Measurements from ENCODE around the gene HNRNPK. TPM values are rescaled to one million over a fixed set of nuclear protein-coding genes. Genes with fewer than 3 reads are reported as not detected.
A peak's percentile ranks its signal among the peaks of the same experiment; 100 is the strongest.

HNRNPK gene
- total RNA-seq, 1 experiment from 2014 or later, result 485 TPM

GRCh38 chr9:83927591-83927990 lies 52.4 kb downstream of the HNRNPK start:
- no peaks in the 10 kb centered on the region for H3K36me3 Mint-ChIP-seq (ENCODE audit: insufficient read depth, unreplicated experiment)
- ChIA-PET CTCF (no interaction called here), POLR2A (no interaction called here)
- TF ChIP-seq CTCF (IDR thresholded peaks at IDR 0.05; ENCODE audit: insufficient read depth in 1 of 2, low read depth in 1 of 2, low read length in 1 of 2, severe bottlenecking in 1 of 2, unreplicated experiment in 1 of 2), result no peak
- intact Hi-C loops (cut with micrococcal nuclease; ENCODE audit: unreplicated experiment), result loop anchor here (10.0 kb wide), 1 partner anchor 303 kb away; the partner anchor contains the start of gene IDNK
- no TSS peak for BruUV-seq (replicated peaks)
- H3K36me3 ChIP-seq (ENCODE audit: control insufficient read depth, insufficient read depth, low read length), result no peaks in the 10 kb centered on the region
- H3K4me3 Mint-ChIP-seq (ENCODE audit: unreplicated experiment), result no peak overlapping the region
- H3K4me1 Mint-ChIP-seq (ENCODE audit: low read depth, unreplicated experiment), result no peaks in the 10 kb centered on the region
- no peaks in the 10 kb centered on the region for H3K9me3 ChIP-seq
- no peaks in the 10 kb centered on the region for H3K4me1 ChIP-seq
- H3K9me3 Mint-ChIP-seq (ENCODE audit: unreplicated experiment), result no peaks in the 10 kb centered on the region
- H3K27ac Mint-ChIP-seq (ENCODE audit: unreplicated experiment), result no peak overlapping the region
- H3K27me3 Mint-ChIP-seq (ENCODE audit: insufficient read depth, unreplicated experiment), result no peaks in the 10 kb centered on the region
- no peak for DNase-seq
- no peak overlapping the region for H3K4me3 ChIP-seq (ENCODE audit: low read depth, low read length)
- no peaks in the 10 kb centered on the region for H3K27me3 ChIP-seq (replicated peaks; ENCODE audit: control insufficient read depth, insufficient read depth, low read length)

GRCh38 chr9:83920927-83921707 lies 58.9 kb downstream of the HNRNPK start, which contains the start of gene KIF27:
KIF27 (minus strand) TSS chr9:83921432; CDS start chr9:83915591, 5,841 bp downstream.
- Mint-ChIP-seq H3K9me3 (ENCODE audit: unreplicated experiment) (no peaks in the 10 kb centered on the region), H3K4me1 (ENCODE audit: low read depth, unreplicated experiment) (no peaks in the 10 kb centered on the region), H3K27ac (ENCODE audit: unreplicated experiment) (peak within 1 kb of the TSS; percentile 82), H3K36me3 (ENCODE audit: insufficient read depth, unreplicated experiment) (no peaks in the 10 kb centered on the region), H3K27me3 (ENCODE audit: insufficient read depth, unreplicated experiment) (no peaks in the 10 kb centered on the region), H3K4me3 (ENCODE audit: unreplicated experiment) (peak within 1 kb of the TSS; percentile 71)
- TF ChIP-seq CTCF (IDR thresholded peaks at IDR 0.05; ENCODE audit: insufficient read depth in 1 of 2, low read depth in 1 of 2, low read length in 1 of 2, severe bottlenecking in 1 of 2, unreplicated experiment in 1 of 2), result peak; percentile 29 to 42
- no peaks in the 10 kb centered on the region for H3K27me3 ChIP-seq (replicated peaks; ENCODE audit: control insufficient read depth, insufficient read depth, low read length)
- POLR2A ChIA-PET, result no interaction called here
- H3K36me3 ChIP-seq (ENCODE audit: control insufficient read depth, insufficient read depth, low read length), result no peaks in the 10 kb centered on the region
- CTCF ChIA-PET, result interaction anchor here (0.6 kb wide), 1 partner anchor 1023 kb away, joined by 4 read pairs; no protein-coding TSS in a partner anchor
- H3K9me3 ChIP-seq, result no peaks in the 10 kb centered on the region
- intact Hi-C loops (cut with micrococcal nuclease; ENCODE audit: unreplicated experiment), result loop anchor here (1.0 to 10.0 kb wide), 4 partner anchors 36 to 340 kb away; partner anchors contain the start of genes HNRNPK, IDNK and RMI1
- H3K4me3 ChIP-seq (ENCODE audit: low read depth, low read length), result peak within 1 kb of the TSS; percentile 52
- DNase-seq, result peak; percentile 96
- no peaks in the 10 kb centered on the region for H3K4me1 ChIP-seq
- BruUV-seq (replicated peaks), result TSS peak; percentile 99

- peak in 1 of 2 experiments; percentile 70 for DNase-seq
- POLR2A ChIA-PET, result no interaction called here
- no peaks in the 10 kb centered on the region for H3K36me3 Mint-ChIP-seq (ENCODE audit: insufficient read depth, unreplicated experiment)
- peak overlapping the region; percentile 82 for H3K27ac Mint-ChIP-seq (ENCODE audit: unreplicated experiment)
- CTCF ChIA-PET, result interaction anchor here (0.5 kb wide), 1 partner anchor 497 kb away, joined by 3 read pairs; no protein-coding TSS in a partner anchor
- TF ChIP-seq CTCF (IDR thresholded peaks at IDR 0.05; ENCODE audit: insufficient read depth in 1 of 2, low read depth in 1 of 2, low read length in 1 of 2, severe bottlenecking in 1 of 2, unreplicated experiment in 1 of 2), result peak in 1 of 2 experiments; percentile 39
- Histone ChIP-seq H3K9me3 (no peaks in the 10 kb centered on the region), H3K36me3 (ENCODE audit: control insufficient read depth, insufficient read depth, low read length) (no peaks in the 10 kb centered on the region), H3K4me3 (ENCODE audit: low read depth, low read length) (peak overlapping the region; percentile 52), H3K4me1 (no peaks in the 10 kb centered on the region), H3K27me3 (replicated peaks; ENCODE audit: control insufficient read depth, insufficient read depth, low read length) (no peaks in the 10 kb centered on the region)
- peak overlapping the region; percentile 71 for H3K4me3 Mint-ChIP-seq (ENCODE audit: unreplicated experiment)
- no peaks in the 10 kb centered on the region for H3K9me3 Mint-ChIP-seq (ENCODE audit: unreplicated experiment)
- intact Hi-C loops (cut with micrococcal nuclease; ENCODE audit: unreplicated experiment), result loop anchor here (2.0 to 10.0 kb wide), 3 partner anchors 37 to 296 kb away; partner anchors contain the start of genes HNRNPK, IDNK and RMI1
- BruUV-seq (replicated peaks), result TSS peak; percentile 51
- no peaks in the 10 kb centered on the region for H3K27me3 Mint-ChIP-seq (ENCODE audit: insufficient read depth, unreplicated experiment)
- H3K4me1 Mint-ChIP-seq (ENCODE audit: low read depth, unreplicated experiment), result no peaks in the 10 kb centered on the region
Measured at GRCh38 chr9:83920469-83920926, 59.5 kb downstream of the HNRNPK start.

Measured in Caco-2 (cell line).